ENCODE measurements around the gene GAS2L1. TPM values are rescaled to one million over a fixed set of nuclear protein-coding genes. Genes with fewer than 3 reads are reported as not detected.
A peak's percentile ranks its signal among the peaks of the same experiment; 100 is the strongest.

The GAS2L1 gene
- total RNA-seq, 1 experiment from 2014 or later, result 8.0 TPM

GRCh38 chr22:29342177-29342576 is 35.7 kb downstream of the GAS2L1 start:
- no peak overlapping the region for H2BK5ac ChIP-seq (ENCODE audit: insufficient read length, low read length)
- no peaks in the 10 kb centered on the region for H3K27me3 Mint-ChIP-seq (ENCODE audit: low read depth)
- H3K23ac ChIP-seq (ENCODE audit: insufficient read length, low read depth, low read length), result no peak overlapping the region
- no peaks in the 10 kb centered on the region for H3K4me1 ChIP-seq (ENCODE audit: insufficient read depth, low read length)
- H4K8ac ChIP-seq (replicated peaks; ENCODE audit: insufficient read length, low read depth, low read length), result no peak overlapping the region
- H3K27me3 ChIP-seq (ENCODE audit: insufficient read depth, low read length), result no peaks in the 10 kb centered on the region
- H3K4me1 Mint-ChIP-seq, result no peaks in the 10 kb centered on the region
- H3T11ph ChIP-seq (ENCODE audit: low read length), result no peak overlapping the region
- no peaks in the 10 kb centered on the region for H3K79me1 ChIP-seq (ENCODE audit: insufficient read depth, low read depth, low read length, poor library complexity, severe bottlenecking)
- no peak overlapping the region for H3K4ac ChIP-seq (ENCODE audit: low read depth, low read length)
- H4K20me1 ChIP-seq (ENCODE audit: control insufficient read depth, insufficient read depth, insufficient read length), result no peaks in the 10 kb centered on the region
- H3K27ac Mint-ChIP-seq, result peak overlapping the region in 2 of 3 experiments; percentile 18 to 61; a peak in 2 of 7 replicates
- no peak overlapping the region for H2AFZ ChIP-seq (ENCODE audit: low read length)
- H4K5ac ChIP-seq (ENCODE audit: insufficient read length, low read depth, low read length), result no peak overlapping the region
- TF ChIP-seq, protein P1, sequence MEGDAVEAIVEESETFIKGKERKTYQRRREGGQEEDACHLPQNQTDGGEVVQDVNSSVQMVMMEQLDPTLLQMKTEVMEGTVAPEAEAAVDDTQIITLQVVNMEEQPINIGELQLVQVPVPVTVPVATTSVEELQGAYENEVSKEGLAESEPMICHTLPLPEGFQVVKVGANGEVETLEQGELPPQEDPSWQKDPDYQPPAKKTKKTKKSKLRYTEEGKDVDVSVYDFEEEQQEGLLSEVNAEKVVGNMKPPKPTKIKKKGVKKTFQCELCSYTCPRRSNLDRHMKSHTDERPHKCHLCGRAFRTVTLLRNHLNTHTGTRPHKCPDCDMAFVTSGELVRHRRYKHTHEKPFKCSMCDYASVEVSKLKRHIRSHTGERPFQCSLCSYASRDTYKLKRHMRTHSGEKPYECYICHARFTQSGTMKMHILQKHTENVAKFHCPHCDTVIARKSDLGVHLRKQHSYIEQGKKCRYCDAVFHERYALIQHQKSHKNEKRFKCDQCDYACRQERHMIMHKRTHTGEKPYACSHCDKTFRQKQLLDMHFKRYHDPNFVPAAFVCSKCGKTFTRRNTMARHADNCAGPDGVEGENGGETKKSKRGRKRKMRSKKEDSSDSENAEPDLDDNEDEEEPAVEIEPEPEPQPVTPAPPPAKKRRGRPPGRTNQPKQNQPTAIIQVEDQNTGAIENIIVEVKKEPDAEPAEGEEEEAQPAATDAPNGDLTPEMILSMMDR (conservative IDR thresholded peaks at IDR 0.05), result no peak
- no peak overlapping the region for H2BK20ac ChIP-seq (ENCODE audit: low read depth, low read length, poor library complexity, severe bottlenecking)
- H3K27ac ChIP-seq (ENCODE audit: insufficient read length, low read depth, low read length), result no peak overlapping the region
- no peak overlapping the region for H3K9ac ChIP-seq (ENCODE audit: extremely low read depth, insufficient read length, low read length)
- no peaks in the 10 kb centered on the region for H3K23me2 ChIP-seq (ENCODE audit: insufficient read length, low read depth, low read length, poor library complexity, severe bottlenecking)
- no CpG with 5 or more reads among the region's 6 CpGs for WGBS (ENCODE audit: extremely low coverage, insufficient read length, low lambda C conversion rate)
- H3K18ac ChIP-seq (ENCODE audit: insufficient read length, low read depth, low read length), result no peak overlapping the region
- H2AK5ac ChIP-seq (ENCODE audit: insufficient read length, low read length), result no peak overlapping the region
- H3K56ac ChIP-seq (ENCODE audit: insufficient read length, low read depth, low read length), result no peak overlapping the region
- H3K9me3 ChIP-seq (ENCODE audit: control insufficient read depth, low read depth, low read length), result no peaks in the 10 kb centered on the region
- no peak overlapping the region for H2BK120ac ChIP-seq (ENCODE audit: low read depth, low read length, poor library complexity, severe bottlenecking)
- no peak overlapping the region for H2BK15ac ChIP-seq (ENCODE audit: low read depth, low read length)
- H4K91ac ChIP-seq (ENCODE audit: insufficient read length, low read depth, low read length), result no peak overlapping the region
- no peak overlapping the region for H3K4me2 ChIP-seq (ENCODE audit: insufficient read depth, insufficient read length, low read length)
- no peak overlapping the region for H3K14ac ChIP-seq (ENCODE audit: insufficient read depth, low read length)
- H3K79me2 ChIP-seq (ENCODE audit: insufficient read depth, low read length), result no peaks in the 10 kb centered on the region
- H3K36me3 Mint-ChIP-seq (ENCODE audit: insufficient read depth in 1 of 3, low read depth in 3 of 3), result peaks cover 25 to 88% (median 46%) of the 10 kb centered on the region in 3 experiments; a peak in 6 of 7 replicates
- H3K9me3 Mint-ChIP-seq, result no peaks in the 10 kb centered on the region
- no peak for DNase-seq
- no peak overlapping the region; a peak in 1 of 5 replicates for H3K4me3 Mint-ChIP-seq
- no peak overlapping the region for H2BK12ac ChIP-seq (ENCODE audit: insufficient read length, low read depth, low read length)
